ENCODE measurements around the gene LCT. TPM values are rescaled to one million over a fixed set of nuclear protein-coding genes. Genes with fewer than 3 reads are reported as not detected.

The LCT gene
- total RNA-seq, 1 donor from 2014 or later, result 0.51 TPM

GRCh38 chr2:135775420-135775819 lies 61.6 kb downstream of the LCT start:
- no peak overlapping the region for H3K27ac Mint-ChIP-seq
- H3K9me3 Mint-ChIP-seq, result peaks cover 3% of the 10 kb centered on the region
- peaks cover 71% of the 10 kb centered on the region for H3K36me3 Mint-ChIP-seq (ENCODE audit: low read depth)
- H3K4me1 Mint-ChIP-seq, result peaks cover 7% of the 10 kb centered on the region
- intact Hi-C loops (cut with micrococcal nuclease), result loop anchor here (10.0 kb wide), 1 partner anchor 69 kb away; no protein-coding TSS in a partner anchor
- no peaks in the 10 kb centered on the region for H3K27me3 Mint-ChIP-seq
- no peak for DNase-seq
- no peak overlapping the region for H3K4me3 Mint-ChIP-seq

GRCh38 chr2:135773917-135774316 lies 63.1 kb downstream of the LCT start:
- peaks cover 11% of the 10 kb centered on the region for H3K4me1 Mint-ChIP-seq
- no peak overlapping the region for H3K4me3 Mint-ChIP-seq
- H3K36me3 Mint-ChIP-seq (ENCODE audit: low read depth), result peaks cover 75% of the 10 kb centered on the region
- no peak for DNase-seq
- peaks cover 3% of the 10 kb centered on the region for H3K9me3 Mint-ChIP-seq
- intact Hi-C loops (cut with micrococcal nuclease), result loop anchor here (5.0 to 10.0 kb wide), 2 partner anchors 71 to 93 kb away; no protein-coding TSS in a partner anchor
- H3K27ac Mint-ChIP-seq, result peak overlapping the region; percentile 56
- no peaks in the 10 kb centered on the region for H3K27me3 Mint-ChIP-seq

- no peak for DNase-seq
- Mint-ChIP-seq H3K9me3 (peaks cover 3% of the 10 kb centered on the region), H3K36me3 (ENCODE audit: low read depth) (peaks cover 71% of the 10 kb centered on the region)
Measured at GRCh38 chr2:135773319-135773718, 63.7 kb downstream of the LCT start.

GRCh38 chr2:135768863-135769262 lies 68.1 kb downstream of the LCT start:
- H3K4me3 Mint-ChIP-seq, result no peak overlapping the region
- no peak for DNase-seq
- no peaks in the 10 kb centered on the region for H3K27me3 Mint-ChIP-seq
- intact Hi-C loops (cut with micrococcal nuclease), result no loop called here
- peaks cover 3% of the 10 kb centered on the region for H3K9me3 Mint-ChIP-seq
- peaks cover 61% of the 10 kb centered on the region for H3K36me3 Mint-ChIP-seq (ENCODE audit: low read depth)
- H3K4me1 Mint-ChIP-seq, result peaks cover 21% of the 10 kb centered on the region
- no peak overlapping the region for H3K27ac Mint-ChIP-seq

More at GRCh38 chr2:135773319-135773718, 63.7 kb downstream of the LCT start:
- H3K27me3 Mint-ChIP-seq, result no peaks in the 10 kb centered on the region
- intact Hi-C loops (cut with micrococcal nuclease), result loop anchor here (5.0 to 10.0 kb wide), 2 partner anchors 71 to 94 kb away; no protein-coding TSS in a partner anchor
- H3K4me1 Mint-ChIP-seq, result peaks cover 11% of the 10 kb centered on the region
- H3K4me3 Mint-ChIP-seq, result no peak overlapping the region
- peak overlapping the region; percentile 71 for H3K27ac Mint-ChIP-seq

GRCh38 chr2:135762530-135762929 lies 74.5 kb downstream of the LCT start:
- DNase-seq, result no peak
- Mint-ChIP-seq H3K27me3 (no peaks in the 10 kb centered on the region), H3K4me1 (peaks cover 12% of the 10 kb centered on the region), H3K9me3 (no peaks in the 10 kb centered on the region), H3K4me3 (no peak overlapping the region), H3K27ac (no peak overlapping the region), H3K36me3 (ENCODE audit: low read depth) (peaks cover 55% of the 10 kb centered on the region)
- intact Hi-C loops (cut with micrococcal nuclease), result no loop called here

GRCh38 chr2:135762022-135762421 lies 75.0 kb downstream of the LCT start:
- intact Hi-C loops (cut with micrococcal nuclease), result no loop called here
- Mint-ChIP-seq H3K27me3 (no peaks in the 10 kb centered on the region), H3K9me3 (peaks cover under 1% of the 10 kb centered on the region), H3K27ac (no peak overlapping the region), H3K4me1 (peaks cover 9% of the 10 kb centered on the region), H3K4me3 (no peak overlapping the region), H3K36me3 (ENCODE audit: low read depth) (peaks cover 56% of the 10 kb centered on the region)
- no peak for DNase-seq

- no peak for DNase-seq
- Mint-ChIP-seq H3K27ac (no peak overlapping the region), H3K9me3 (peaks cover 9% of the 10 kb centered on the region), H3K36me3 (ENCODE audit: low read depth) (peaks cover 75% of the 10 kb centered on the region), H3K4me1 (peaks cover 2% of the 10 kb centered on the region), H3K4me3 (no peak overlapping the region), H3K27me3 (no peaks in the 10 kb centered on the region)
- intact Hi-C loops (cut with micrococcal nuclease), result no loop called here
Measured at GRCh38 chr2:135756692-135757091, 80.3 kb downstream of the LCT start.

GRCh38 chr2:135755573-135755972 lies 81.4 kb downstream of the LCT start:
- intact Hi-C loops (cut with micrococcal nuclease), result no loop called here
- Mint-ChIP-seq H3K27ac (no peak overlapping the region), H3K36me3 (ENCODE audit: low read depth) (peaks cover 72% of the 10 kb centered on the region)

GRCh38 chr2:135745545-135745944 lies 91.4 kb downstream of the LCT start:
- no peak overlapping the region for H3K27ac Mint-ChIP-seq
- peaks cover 42% of the 10 kb centered on the region for H3K4me1 Mint-ChIP-seq
- H3K4me3 Mint-ChIP-seq, result no peak overlapping the region
- intact Hi-C loops (cut with micrococcal nuclease), result no loop called here
- peaks cover 4% of the 10 kb centered on the region for H3K9me3 Mint-ChIP-seq
- H3K27me3 Mint-ChIP-seq, result no peaks in the 10 kb centered on the region
- no peak for DNase-seq
- peaks cover 44% of the 10 kb centered on the region for H3K36me3 Mint-ChIP-seq (ENCODE audit: low read depth)

More at GRCh38 chr2:135755573-135755972, 81.4 kb downstream of the LCT start:
- peaks cover 2% of the 10 kb centered on the region for H3K4me1 Mint-ChIP-seq
- no peak overlapping the region for H3K4me3 Mint-ChIP-seq
- DNase-seq, result no peak
- H3K27me3 Mint-ChIP-seq, result no peaks in the 10 kb centered on the region
- H3K9me3 Mint-ChIP-seq, result peaks cover 9% of the 10 kb centered on the region

- Mint-ChIP-seq H3K9me3 (peaks cover 4% of the 10 kb centered on the region), H3K4me3 (peak overlapping the region; percentile 71), H3K27ac (no peak overlapping the region), H3K27me3 (no peaks in the 10 kb centered on the region), H3K36me3 (ENCODE audit: low read depth) (peaks cover 40% of the 10 kb centered on the region), H3K4me1 (peaks cover 41% of the 10 kb centered on the region)
- intact Hi-C loops (cut with micrococcal nuclease), result loop anchor here (5.0 kb wide), 2 partner anchors 83 to 637 kb away; no protein-coding TSS in a partner anchor
- DNase-seq, result peak; percentile 64
Measured at GRCh38 chr2:135744760-135745314, 92.1 kb downstream of the LCT start.

- peaks cover 4% of the 10 kb centered on the region for H3K9me3 Mint-ChIP-seq
- H3K4me1 Mint-ChIP-seq, result peaks cover 38% of the 10 kb centered on the region
- H3K27me3 Mint-ChIP-seq, result no peaks in the 10 kb centered on the region
- H3K4me3 Mint-ChIP-seq, result peak overlapping the region; percentile 71
- no peak for DNase-seq
- peaks cover 32% of the 10 kb centered on the region for H3K36me3 Mint-ChIP-seq (ENCODE audit: low read depth)
- intact Hi-C loops (cut with micrococcal nuclease), result loop anchor here (5.0 kb wide), 2 partner anchors 82 to 638 kb away; no protein-coding TSS in a partner anchor
- H3K27ac Mint-ChIP-seq, result peak overlapping the region; percentile 46
Measured at GRCh38 chr2:135743860-135744259, 93.1 kb downstream of the LCT start.

GRCh38 chr2:135742325-135742757 lies 94.6 kb downstream of the LCT start:
- Mint-ChIP-seq H3K27me3 (no peaks in the 10 kb centered on the region), H3K36me3 (ENCODE audit: low read depth) (peaks cover 24% of the 10 kb centered on the region), H3K27ac (peak overlapping the region; percentile 100), H3K4me3 (peak overlapping the region; percentile 99), H3K4me1 (peaks cover 38% of the 10 kb centered on the region), H3K9me3 (peaks cover 4% of the 10 kb centered on the region)
- peak; percentile 84 for DNase-seq
- intact Hi-C loops (cut with micrococcal nuclease), result loop anchor here (5.0 kb wide), 2 partner anchors 80 to 640 kb away; no protein-coding TSS in a partner anchor

- DNase-seq, result peak; percentile 96
- H3K9me3 Mint-ChIP-seq, result peaks cover 7% of the 10 kb centered on the region
- intact Hi-C loops (cut with micrococcal nuclease), result loop anchor here (1.0 to 5.0 kb wide), 9 partner anchors 56 to 823 kb away; partner anchors contain the start of genes CCNT2, DARS1, MCM6 and R3HDM1
- H3K4me3 Mint-ChIP-seq, result peak within 1 kb of the TSS; percentile 99
- H3K27ac Mint-ChIP-seq, result peak within 1 kb of the TSS; percentile 100
- peaks cover 21% of the 10 kb centered on the region for H3K36me3 Mint-ChIP-seq (ENCODE audit: low read depth)
- peaks cover 36% of the 10 kb centered on the region for H3K4me1 Mint-ChIP-seq
- no peaks in the 10 kb centered on the region for H3K27me3 Mint-ChIP-seq
Measured at GRCh38 chr2:135741395-135742324, 95.3 kb downstream of the LCT start, which contains the start of gene UBXN4. UBXN4 (plus strand) TSS chr2:135741855; CDS start chr2:135741930, 75 bp downstream.
